Measurements from ENCODE around the gene FCRLA. TPM values are rescaled to one million over a fixed set of nuclear protein-coding genes. Genes with fewer than 3 reads are reported as not detected.
A peak's percentile ranks its signal among the peaks of the same experiment; 100 is the strongest.

The FCRLA gene
- total RNA-seq, 1 experiment from 2014 or later: 0.20 TPM

DNA sequence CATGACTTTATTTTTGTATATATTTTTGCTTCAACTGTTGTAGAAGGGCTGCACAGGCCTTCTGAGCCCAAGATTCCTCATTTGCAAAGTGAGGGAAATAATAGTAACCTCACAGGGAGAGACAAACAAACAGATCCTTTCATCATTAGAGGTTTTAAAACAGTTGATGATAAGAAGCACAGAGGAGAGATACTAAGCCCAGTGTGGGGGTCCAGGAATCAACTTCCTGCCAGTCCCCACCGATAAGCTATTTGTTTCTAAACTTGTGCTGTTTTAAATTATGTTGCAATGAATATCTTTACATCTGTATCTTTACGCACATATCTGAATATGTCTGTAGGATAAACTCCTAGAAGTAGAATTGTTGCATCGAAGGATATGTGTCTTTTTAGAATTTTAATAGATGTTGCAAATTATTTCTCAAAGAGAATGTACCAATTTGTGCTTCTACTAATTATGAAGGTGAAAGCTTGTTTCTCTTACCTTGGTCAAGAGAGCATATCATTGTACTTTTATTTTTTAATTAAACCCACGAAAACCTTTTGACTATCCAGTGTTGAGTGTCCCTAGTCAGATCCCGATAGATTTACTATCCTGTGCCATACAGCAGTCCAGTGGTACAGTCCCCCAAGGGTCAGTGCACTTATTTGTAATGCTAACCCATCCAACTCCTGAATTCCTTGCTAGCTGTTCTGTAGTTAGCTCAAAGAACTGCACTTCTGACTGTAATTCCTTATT, 25.1 kb downstream of the FCRLA start:
- H3K4me2 ChIP-seq: peak overlapping the region; percentile 73; the same call in 1 of the 2 replicates
- H3K9me3 ChIP-seq (ENCODE audit: insufficient read depth, low read depth): no peaks in the 10 kb centered on the region
- no peak for TF ChIP-seq EZH2 (IDR thresholded peaks at IDR 0.05; ENCODE audit: low read depth)
- TF ChIP-seq CTCF (conservative IDR thresholded peaks at IDR 0.05): no peak
- DNase-seq: no peak
- peak overlapping the region; percentile 83; the same call in 1 of the 2 replicates for H3K27ac ChIP-seq
- peaks cover 9% of the 10 kb centered on the region for H3K79me2 ChIP-seq (ENCODE audit: low read depth)
- peaks cover 78% of the 10 kb centered on the region for H3K4me1 ChIP-seq (replicated peaks; ENCODE audit: insufficient read depth)
- no peak overlapping the region for H2AFZ ChIP-seq
- no peak overlapping the region for H3K4me3 ChIP-seq
- H3K9me2 ChIP-seq (ENCODE audit: insufficient read depth): no peaks in the 10 kb centered on the region
- H3K27me3 ChIP-seq (ENCODE audit: insufficient read depth, low read depth): no peaks in the 10 kb centered on the region
- intact Hi-C loops (cut with micrococcal nuclease; ENCODE audit: unreplicated experiment): no loop called here
- POLR2A ChIA-PET (ENCODE audit: unreplicated experiment): no interaction called here
- CTCF ChIA-PET: no interaction called here
- H4K20me1 ChIP-seq (ENCODE audit: insufficient read depth): no peaks in the 10 kb centered on the region
- H3K36me3 ChIP-seq (ENCODE audit: low read depth): no peaks in the 10 kb centered on the region
- no TSS peak for BruUV-seq (replicated peaks)
- H3F3A ChIP-seq (ENCODE audit: insufficient read depth, low read depth): peaks cover 57% of the 10 kb centered on the region

GRCh38 chr1:161733526-161733925, 26.5 kb downstream of the FCRLA start:
- Histone ChIP-seq H3K27me3 (ENCODE audit: insufficient read depth, low read depth) (no peaks in the 10 kb centered on the region), H3K79me2 (ENCODE audit: low read depth) (no peaks in the 10 kb centered on the region), H3K27ac (peak overlapping the region; percentile 83), H4K20me1 (ENCODE audit: insufficient read depth) (no peaks in the 10 kb centered on the region), H3K9me2 (ENCODE audit: insufficient read depth) (no peaks in the 10 kb centered on the region), H3K4me3 (peak overlapping the region; percentile 29; the same call in 1 of the 2 replicates), H3K4me1 (replicated peaks; ENCODE audit: insufficient read depth) (peaks cover 77% of the 10 kb centered on the region), H2AFZ (no peak overlapping the region; the same call in 1 of the 2 replicates), H3F3A (ENCODE audit: insufficient read depth, low read depth) (peaks cover 53% of the 10 kb centered on the region), H3K9me3 (ENCODE audit: insufficient read depth, low read depth) (no peaks in the 10 kb centered on the region), H3K36me3 (ENCODE audit: low read depth) (no peaks in the 10 kb centered on the region), H3K4me2 (peak overlapping the region; percentile 73)
- DNase-seq: peak; percentile 26 to 86
- TF ChIP-seq EZH2 (IDR thresholded peaks at IDR 0.05; ENCODE audit: low read depth) (no peak), CTCF (conservative IDR thresholded peaks at IDR 0.05) (no peak)
- CTCF ChIA-PET: no interaction called here
- intact Hi-C loops (cut with micrococcal nuclease; ENCODE audit: unreplicated experiment): no loop called here
- BruUV-seq (replicated peaks): no TSS peak
- POLR2A ChIA-PET (ENCODE audit: unreplicated experiment): no interaction called here

- no peaks in the 10 kb centered on the region for H4K20me1 ChIP-seq (ENCODE audit: insufficient read depth)
- ChIA-PET POLR2A (ENCODE audit: unreplicated experiment) (no interaction called here), CTCF (no interaction called here)
- peak overlapping the region; percentile 79 for H3K4me2 ChIP-seq
- peaks cover 60% of the 10 kb centered on the region for H3K4me1 ChIP-seq (replicated peaks; ENCODE audit: insufficient read depth)
- TF ChIP-seq CTCF (conservative IDR thresholded peaks at IDR 0.05) (no peak), EZH2 (IDR thresholded peaks at IDR 0.05; ENCODE audit: low read depth) (no peak)
- H3K36me3 ChIP-seq (ENCODE audit: low read depth): no peaks in the 10 kb centered on the region
- intact Hi-C loops (cut with micrococcal nuclease; ENCODE audit: unreplicated experiment): loop anchor here (5.0 kb wide), 1 partner anchor 524 kb away; no protein-coding TSS in a partner anchor
- peak overlapping the region; percentile 41; the same call in 1 of the 2 replicates for H3K4me3 ChIP-seq
- peak overlapping the region; percentile 79 for H2AFZ ChIP-seq
- DNase-seq: no peak
- no peaks in the 10 kb centered on the region for H3K9me3 ChIP-seq (ENCODE audit: insufficient read depth, low read depth)
- no peaks in the 10 kb centered on the region for H3K9me2 ChIP-seq (ENCODE audit: insufficient read depth)
- no peaks in the 10 kb centered on the region for H3K27me3 ChIP-seq (ENCODE audit: insufficient read depth, low read depth)
- H3F3A ChIP-seq (ENCODE audit: insufficient read depth, low read depth): peaks cover 31% of the 10 kb centered on the region
- H3K27ac ChIP-seq: peak overlapping the region; percentile 83
- H3K79me2 ChIP-seq (ENCODE audit: low read depth): no peaks in the 10 kb centered on the region
- BruUV-seq (replicated peaks): no TSS peak
Observed at GRCh38 chr1:161735837-161736236, 28.8 kb downstream of the FCRLA start.

Measured in PC-9 (cell line).